ENCODE results near the gene GSK3A.

DNA sequence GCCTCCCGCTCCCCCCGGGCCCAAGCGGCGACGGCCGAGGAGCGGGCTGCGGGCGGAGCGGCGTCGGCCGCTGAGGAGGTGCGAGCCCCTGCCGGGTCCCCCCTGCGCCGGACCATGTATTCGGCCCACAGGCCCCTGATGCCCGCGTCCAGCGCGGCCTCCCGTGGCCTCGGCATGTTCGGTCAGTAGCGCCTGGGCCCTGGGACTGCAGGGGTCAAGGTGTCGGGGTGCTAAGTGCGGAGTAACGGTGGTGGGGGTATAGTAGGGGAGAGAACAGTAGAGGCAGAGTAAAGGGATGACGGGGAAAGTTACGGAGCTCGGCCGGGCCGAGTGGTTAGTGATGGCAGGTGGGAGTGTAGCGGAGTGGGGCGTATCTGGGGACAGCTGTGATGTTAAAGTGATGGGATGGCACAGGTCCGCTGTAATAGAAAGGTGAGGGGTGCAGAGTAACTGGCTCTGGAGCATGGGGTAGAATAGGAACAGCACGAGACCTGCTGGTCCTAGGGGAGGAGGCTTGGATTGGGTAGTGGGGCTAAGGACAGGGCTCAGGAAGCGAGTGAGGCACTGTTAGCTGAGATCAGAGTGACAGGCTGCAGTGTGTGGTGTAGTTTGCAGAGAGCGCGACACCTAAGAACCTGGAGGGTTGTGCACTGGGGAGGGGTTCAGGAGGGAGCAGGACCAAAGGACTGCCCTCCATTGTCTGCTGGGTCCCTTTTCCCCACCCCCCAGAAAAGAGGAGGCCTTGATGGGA, 42.4 kb upstream of the GSK3A start:
- TF ChIP-seq, protein P1, sequence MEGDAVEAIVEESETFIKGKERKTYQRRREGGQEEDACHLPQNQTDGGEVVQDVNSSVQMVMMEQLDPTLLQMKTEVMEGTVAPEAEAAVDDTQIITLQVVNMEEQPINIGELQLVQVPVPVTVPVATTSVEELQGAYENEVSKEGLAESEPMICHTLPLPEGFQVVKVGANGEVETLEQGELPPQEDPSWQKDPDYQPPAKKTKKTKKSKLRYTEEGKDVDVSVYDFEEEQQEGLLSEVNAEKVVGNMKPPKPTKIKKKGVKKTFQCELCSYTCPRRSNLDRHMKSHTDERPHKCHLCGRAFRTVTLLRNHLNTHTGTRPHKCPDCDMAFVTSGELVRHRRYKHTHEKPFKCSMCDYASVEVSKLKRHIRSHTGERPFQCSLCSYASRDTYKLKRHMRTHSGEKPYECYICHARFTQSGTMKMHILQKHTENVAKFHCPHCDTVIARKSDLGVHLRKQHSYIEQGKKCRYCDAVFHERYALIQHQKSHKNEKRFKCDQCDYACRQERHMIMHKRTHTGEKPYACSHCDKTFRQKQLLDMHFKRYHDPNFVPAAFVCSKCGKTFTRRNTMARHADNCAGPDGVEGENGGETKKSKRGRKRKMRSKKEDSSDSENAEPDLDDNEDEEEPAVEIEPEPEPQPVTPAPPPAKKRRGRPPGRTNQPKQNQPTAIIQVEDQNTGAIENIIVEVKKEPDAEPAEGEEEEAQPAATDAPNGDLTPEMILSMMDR (IDR thresholded peaks at IDR 0.05): no peak
- no peak for TF ChIP-seq EZH2 (IDR thresholded peaks at IDR 0.05; ENCODE audit: borderline replicate concordance, insufficient read depth, low read depth, low read length, poor library complexity, severe bottlenecking)
